HuH-7.5 (cell line): Measurements from ENCODE around the gene MCM7.
A peak's percentile ranks its signal among the peaks of the same experiment; 100 is the strongest.

Experiments used
- DNase-seq: peaks from one replicate; pipeline ENCODE4 v3.0.0; 2011; ENCODE audit warnings: low spot score

MCM7 gene

GRCh38 chr7:100093925-100094486, 7.2 kb downstream of the MCM7 start:
- DNase-seq: no peak

GRCh38 chr7:100093498-100093897, 7.7 kb downstream of the MCM7 start:
- no peak for DNase-seq

- DNase-seq: no peak
These were observed 8.1 kb downstream of the MCM7 start for GRCh38 chr7:100093054-100093453.

GRCh38 chr7:100091411-100092181, 9.6 kb downstream of the MCM7 start:
- no peak for DNase-seq

GRCh38 chr7:100090527-100091410, 10.4 kb downstream of the MCM7 start:
- DNase-seq: no peak

- DNase-seq: no peak
These were observed 11.6 kb downstream of the MCM7 start for GRCh38 chr7:100089458-100090196.

- DNase-seq: peak; percentile 66
These were observed 12.4 kb downstream of the MCM7 start, which contains the start of gene COPS6 for GRCh38 chr7:100088621-100089457. COPS6 (plus strand) TSS chr7:100088969; CDS start chr7:100088991, 22 bp downstream.

- no peak for DNase-seq
These were observed 13.0 kb downstream of the MCM7 start for GRCh38 chr7:100088095-100088620.

GRCh38 chr7:100087055-100087750, 14.0 kb downstream of the MCM7 start:
- no peak for DNase-seq

GRCh38 chr7:100085515-100085914, 15.7 kb downstream of the MCM7 start:
- no peak for DNase-seq

GRCh38 chr7:100082978-100083377, 18.2 kb downstream of the MCM7 start:
- DNase-seq: no peak

GRCh38 chr7:100081535-100082102, 19.6 kb downstream of the MCM7 start, which contains the start of gene ZNF3:
ZNF3 (minus strand) TSS chr7:100081723; CDS start chr7:100077357, 4,366 bp downstream.
- DNase-seq: peak; percentile 87

GRCh38 chr7:100080907-100081534, 20.2 kb downstream of the MCM7 start:
- DNase-seq: no peak

- no peak for DNase-seq
These were observed 22.1 kb downstream of the MCM7 start for GRCh38 chr7:100079024-100079560.

GRCh38 chr7:100077205-100077604, 24.0 kb downstream of the MCM7 start:
- DNase-seq: no peak

GRCh38 chr7:100075418-100075817, 25.8 kb downstream of the MCM7 start:
- no peak for DNase-seq

- no peak for DNase-seq
These were observed 26.4 kb downstream of the MCM7 start for GRCh38 chr7:100074841-100075240.

- no peak for DNase-seq
These were observed 28.7 kb downstream of the MCM7 start for GRCh38 chr7:100072462-100072861.
